Left ventricle myocardium inferior (tissue), 1 donor: Measurements from ENCODE around the gene ASH1L. TPM values are rescaled to one million over a fixed set of nuclear protein-coding genes. Genes with fewer than 3 reads are reported as not detected.
A peak's percentile ranks its signal among the peaks of the same experiment; 100 is the strongest.

Experiments used
- DNase-seq: peaks from one replicate; pipeline ENCODE4 v3.0.0-alpha.2; 2020
- H3K27ac ChIP-seq: fragments of 200-600 bp; replicated peaks from 2 replicates; pipeline ENCODE4 v1.8.0; 2021
- H3K27me3 ChIP-seq: fragments of 200-600 bp; 2 replicates; pipeline ENCODE4 v1.8.0; 2021; ENCODE audit warnings: low read depth
- H3K36me3 ChIP-seq: fragments of 200-600 bp; 2 replicates; pipeline ENCODE4 v1.8.0; 2021
- H3K4me1 ChIP-seq: fragments of 200-600 bp; 2 replicates; pipeline ENCODE4 v1.8.0; 2021
- H3K4me3 ChIP-seq: fragments of 200-600 bp; 2 replicates; pipeline ENCODE4 v1.8.0; 2021; ENCODE audit warnings: mild to moderate bottlenecking, moderate library complexity
- H3K9me3 ChIP-seq: fragments of 200-600 bp; replicated peaks from 2 replicates; pipeline ENCODE4 v1.8.0; 2021
- CTCF ChIP-seq: fragments of 200-600 bp; IDR thresholded peaks from 2 replicates; pipeline ENCODE4 v1.8.0; 2021; ENCODE audit warnings: antibody characterized with exemption, mild to moderate bottlenecking, borderline replicate concordance
- intact Hi-C: fragments of 100-400 bp; cut with micrococcal nuclease; formaldehyde crosslinking; loops from one replicate; pipeline ENCODE4 v1.11.0; 2022
- total RNA-seq: library from RNA; stranded (reverse); fragmentation: NEBNext Ultra II Directional; extraction: Animal tissue kit (Norgen Biotek cat#: 25700); gene quantifications from one replicate; pipeline ENCODE4 v1.2.1, GENCODE V29; 2021
- donor health status: DM: no; HTN: yes; CAD: no; lungs with severe emphysema.

Gene ASH1L
- total RNA-seq, 1 donor from 2014 or later, result 38.7 TPM

DNA sequence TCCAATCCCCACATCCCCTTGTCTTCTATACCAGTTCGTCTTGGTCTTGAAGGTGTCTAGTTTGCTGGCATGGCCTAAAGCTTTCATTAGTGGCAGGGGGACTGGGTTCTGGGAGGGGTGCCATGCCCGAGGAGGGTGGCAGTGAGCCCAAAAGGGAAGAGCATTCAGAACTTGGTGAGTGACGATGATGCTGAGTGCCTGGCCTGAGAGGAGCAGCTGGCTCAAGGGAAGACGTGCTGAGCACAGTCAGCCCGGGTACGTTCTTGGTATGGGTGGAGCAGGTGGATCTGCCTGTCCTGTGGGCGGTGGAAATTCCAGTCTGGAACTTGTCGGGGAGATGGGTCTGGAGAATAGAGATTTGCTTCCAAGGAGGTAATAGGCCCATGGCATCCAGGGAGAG lies 249.3 kb downstream of the ASH1L start:
- no peak for DNase-seq
- Histone ChIP-seq H3K9me3 (no peaks in the 10 kb centered on the region), H3K27me3 (no peaks in the 10 kb centered on the region), H3K36me3 (peaks cover 56% of the 10 kb centered on the region), H3K4me3 (no peak overlapping the region), H3K27ac (no peak overlapping the region), H3K4me1 (peaks cover 26% of the 10 kb centered on the region)
- no peak for TF ChIP-seq CTCF
- intact Hi-C loops, result no loop called here

DNA sequence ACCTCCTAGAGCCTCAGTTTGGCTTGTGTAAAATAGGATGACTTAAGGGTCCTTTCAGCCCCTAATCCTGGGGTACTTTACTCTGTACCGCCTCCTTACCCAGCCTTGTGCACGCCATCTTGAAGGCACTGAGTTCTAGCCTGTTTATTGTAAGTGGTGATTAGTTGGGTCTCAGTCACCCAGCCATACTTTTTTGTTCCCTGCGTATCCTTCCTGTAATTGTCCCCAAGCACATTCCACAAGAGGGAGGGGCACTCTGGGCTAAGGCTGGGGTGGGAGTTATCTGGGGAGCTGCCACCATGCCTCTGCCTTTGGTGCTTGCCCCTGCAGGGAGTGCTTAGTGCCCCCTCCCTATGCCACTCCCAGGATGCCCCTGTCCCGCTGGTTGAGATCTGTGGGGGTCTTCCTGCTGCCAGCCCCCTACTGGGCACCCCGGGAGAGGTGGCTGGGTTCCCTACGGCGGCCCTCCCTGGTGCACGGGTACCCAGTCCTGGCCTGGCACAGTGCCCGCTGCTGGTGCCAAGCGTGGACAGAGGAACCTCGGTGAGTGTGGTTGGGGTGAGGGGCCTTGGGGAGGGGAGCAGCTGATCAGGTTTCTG lies 253.1 kb downstream of the ASH1L start:
- intact Hi-C loops, result no loop called here
- Histone ChIP-seq H3K27me3 (no peaks in the 10 kb centered on the region), H3K4me1 (peaks cover 35% of the 10 kb centered on the region), H3K4me3 (peak overlapping the region; percentile 81), H3K9me3 (no peaks in the 10 kb centered on the region), H3K27ac (peak overlapping the region; percentile 89), H3K36me3 (peaks cover 27% of the 10 kb centered on the region)
- DNase-seq, result peak; percentile 33
- TF ChIP-seq CTCF, result no peak

DNA sequence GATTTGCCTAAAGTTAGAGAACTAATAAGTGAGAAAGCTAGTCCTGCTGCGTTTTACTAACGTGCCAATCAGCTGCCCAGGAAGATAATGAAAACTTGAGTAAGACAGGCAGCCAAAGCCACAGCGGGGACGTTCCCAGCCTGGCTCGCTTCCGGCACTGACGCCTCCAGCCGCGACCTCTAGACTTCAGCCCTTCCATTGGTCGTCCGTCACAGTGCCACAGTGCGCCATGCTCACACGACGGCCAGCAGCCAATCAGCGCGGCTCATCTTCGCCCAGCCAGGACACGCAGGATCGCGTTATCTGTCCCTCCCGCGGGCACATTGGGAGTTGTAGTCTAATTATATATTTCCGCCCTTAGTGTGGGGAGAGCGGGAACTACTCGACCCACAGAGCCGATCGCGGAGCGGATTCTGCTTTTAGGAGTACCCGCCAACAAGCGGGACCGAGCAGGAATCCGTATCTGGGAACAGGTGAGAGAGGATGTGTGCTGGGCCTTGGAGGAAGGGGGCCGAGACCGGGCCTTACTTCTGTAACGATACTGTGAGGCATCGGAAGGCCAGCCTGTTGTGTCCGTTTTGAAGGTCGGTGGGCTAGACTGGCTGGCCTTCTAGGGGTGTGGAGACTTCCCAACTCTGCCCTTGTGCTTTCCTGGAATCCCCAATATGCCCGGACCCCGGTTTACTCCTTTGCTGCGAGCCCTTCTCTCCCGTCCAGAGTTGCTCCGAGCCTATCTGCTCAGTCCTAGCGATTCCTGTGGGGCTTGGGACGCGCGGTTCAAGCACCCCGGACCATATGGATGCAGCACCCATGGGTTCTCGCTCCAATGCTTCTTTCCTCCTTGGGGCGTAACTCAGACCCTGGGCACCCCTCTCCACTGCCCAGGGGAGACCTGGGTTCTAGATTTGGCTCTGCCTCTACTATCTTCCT lies 253.8 kb downstream of the ASH1L start, which contains the start of gene FDPS:
Gene FDPS (plus strand): TSS at position 374 of the 930 bp plus-strand sequence. CDS start 924 bp downstream, outside the sequence.
- TF ChIP-seq CTCF, result peak; percentile 45
- peak within 1 kb of the TSS; percentile 89 for H3K27ac ChIP-seq
- H3K4me3 ChIP-seq, result peak within 1 kb of the TSS; percentile 81
- no peaks in the 10 kb centered on the region for H3K9me3 ChIP-seq
- peak; percentile 99 for DNase-seq
- peaks cover 35% of the 10 kb centered on the region for H3K4me1 ChIP-seq
- H3K36me3 ChIP-seq, result peaks cover 19% of the 10 kb centered on the region
- no peaks in the 10 kb centered on the region for H3K27me3 ChIP-seq
- intact Hi-C loops, result no loop called here

GRCh38 chr1:155307247-155307740 lies 255.3 kb downstream of the ASH1L start:
- intact Hi-C loops, result no loop called here
- DNase-seq, result no peak
- H3K4me3 ChIP-seq, result no peak overlapping the region
- no peaks in the 10 kb centered on the region for H3K27me3 ChIP-seq
- TF ChIP-seq CTCF, result peak; percentile 51
- peaks cover 10% of the 10 kb centered on the region for H3K36me3 ChIP-seq
- H3K27ac ChIP-seq, result peak overlapping the region; percentile 89
- no peaks in the 10 kb centered on the region for H3K9me3 ChIP-seq
- peaks cover 35% of the 10 kb centered on the region for H3K4me1 ChIP-seq

DNA sequence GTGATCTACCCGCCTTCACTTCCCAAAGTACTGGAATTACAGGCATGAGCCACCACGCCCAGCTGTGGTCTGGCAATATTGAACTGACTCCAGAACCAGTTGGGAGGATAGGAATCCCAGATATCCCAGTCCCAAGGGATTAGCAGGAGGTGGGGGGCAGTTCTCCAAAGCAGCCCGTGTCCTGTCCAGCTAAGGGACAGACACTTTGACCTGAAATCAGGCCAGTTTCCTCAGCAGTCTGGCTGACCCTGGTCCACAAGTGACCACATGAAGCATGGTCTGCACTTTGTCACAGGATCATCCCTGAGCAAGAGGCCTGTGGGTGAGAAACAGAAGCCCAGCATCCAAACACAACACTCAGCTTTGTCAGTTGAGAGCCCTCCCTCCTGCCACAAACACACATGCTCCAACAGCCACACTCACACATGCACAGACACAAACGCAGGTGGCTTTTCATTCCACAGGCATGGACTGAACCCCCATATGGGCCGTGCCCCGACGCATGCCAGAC lies 256.7 kb downstream of the ASH1L start:
- no peak overlapping the region for H3K27ac ChIP-seq
- TF ChIP-seq CTCF, result no peak
- no peaks in the 10 kb centered on the region for H3K27me3 ChIP-seq
- peaks cover 7% of the 10 kb centered on the region for H3K36me3 ChIP-seq
- no peak for DNase-seq
- H3K9me3 ChIP-seq, result no peaks in the 10 kb centered on the region
- H3K4me3 ChIP-seq, result no peak overlapping the region
- intact Hi-C loops, result no loop called here
- peaks cover 32% of the 10 kb centered on the region for H3K4me1 ChIP-seq
